HG02840 (cell line): Measurements from ENCODE around the gene TIE1.

Experiments used
- ATAC-seq: cut with Tn5 transposase; IDR thresholded peaks from one replicate; pipeline ENCODE4 v1.9.1; 2021; ENCODE audit warnings: mild to moderate bottlenecking, moderate library complexity, moderate number of reproducible peaks; ENCODE audit not compliant: unreplicated experiment, low FRiP score

Gene TIE1

GRCh38 chr1:43300378-43301094, at the start of gene TIE1:
Gene TIE1 (plus strand): TSS chr1:43300982. CDS start chr1:43301072, 90 bp downstream.
- ATAC-seq = no peak

- no peak for ATAC-seq
Measured at GRCh38 chr1:43251024-43251423, 49.8 kb upstream of the TIE1 start.

GRCh38 chr1:43252225-43252624, 48.6 kb upstream of the TIE1 start:
- no peak for ATAC-seq

- ATAC-seq = no peak
Measured at GRCh38 chr1:43253173-43253572, 47.6 kb upstream of the TIE1 start.

- no peak for ATAC-seq
Measured at GRCh38 chr1:43253876-43254275, 46.9 kb upstream of the TIE1 start.

- no peak for ATAC-seq
Measured at GRCh38 chr1:43255438-43256210, 45.2 kb upstream of the TIE1 start.

GRCh38 chr1:43256675-43257570, 43.9 kb upstream of the TIE1 start:
- no peak for ATAC-seq

- ATAC-seq = no peak
Measured at GRCh38 chr1:43258370-43258769, 42.4 kb upstream of the TIE1 start.

- no peak for ATAC-seq
Measured at GRCh38 chr1:43265431-43265830, 35.4 kb upstream of the TIE1 start.

GRCh38 chr1:43266881-43267280, 33.9 kb upstream of the TIE1 start:
- no peak for ATAC-seq

- no peak for ATAC-seq
Measured at GRCh38 chr1:43267291-43267805, 33.4 kb upstream of the TIE1 start.

- ATAC-seq = no peak
Measured at GRCh38 chr1:43267818-43268425, 32.9 kb upstream of the TIE1 start.

GRCh38 chr1:43269627-43270375, 31.0 kb upstream of the TIE1 start, which contains the start of gene TMEM125:
Gene TMEM125 (plus strand): TSS chr1:43269983. CDS start chr1:43272723, 2,740 bp downstream.
- no peak for ATAC-seq

GRCh38 chr1:43270421-43271095, 30.2 kb upstream of the TIE1 start:
- ATAC-seq = no peak

- ATAC-seq = no peak
Measured at GRCh38 chr1:43271186-43272118, 29.3 kb upstream of the TIE1 start.

GRCh38 chr1:43272161-43272560, 28.6 kb upstream of the TIE1 start:
- ATAC-seq = no peak

GRCh38 chr1:43272576-43273571, 27.9 kb upstream of the TIE1 start:
- no peak for ATAC-seq
